Stimulated activated CD8-positive, alpha-beta memory T cell treated with anti-CD3 and anti-CD28 coated beads, Interleukin-15, amount 100 ng/mL, for 1 hour (primary cell): ENCODE results near the gene NEURL4.
A peak's percentile ranks its signal among the peaks of the same experiment; 100 is the strongest.
"Not testable (repeated sequence)": the region's sequence is repeated elsewhere in the genome, so short reads cannot be mapped to it uniquely, and the experiment has no call there.

Experiments
- DNase-seq: peaks from one replicate; pipeline ENCODE4 v3.0.0-alpha.2; 2020; ENCODE audit warnings: low read depth

Gene NEURL4

GRCh38 chr17:7328840-7329373 is at the start of gene NEURL4:
TSS of gene NEURL4 (minus strand) at chr17:7329335. CDS start at chr17:7329312, 23 bp downstream.
- DNase-seq, result no peak

DNA sequence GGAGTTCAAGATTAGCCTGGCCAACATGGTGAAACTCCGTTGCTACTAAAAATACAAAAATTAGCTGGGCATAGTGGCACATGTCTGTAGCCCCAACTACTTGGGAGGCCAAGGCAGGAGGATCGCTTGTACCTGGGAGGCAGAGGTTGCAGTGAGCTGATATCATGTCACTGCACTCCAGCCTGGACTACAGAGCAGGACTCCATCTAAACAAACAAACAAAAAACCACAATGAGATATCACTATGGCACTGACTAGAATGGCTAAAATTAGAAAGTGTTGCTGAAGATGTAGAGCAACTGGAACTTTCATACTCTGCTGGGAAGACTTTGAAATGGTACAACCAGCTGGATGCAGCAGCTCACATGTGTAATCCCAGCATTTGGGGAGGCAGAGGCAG is 45.2 kb upstream of the NEURL4 start:
- no peak for DNase-seq

DNA sequence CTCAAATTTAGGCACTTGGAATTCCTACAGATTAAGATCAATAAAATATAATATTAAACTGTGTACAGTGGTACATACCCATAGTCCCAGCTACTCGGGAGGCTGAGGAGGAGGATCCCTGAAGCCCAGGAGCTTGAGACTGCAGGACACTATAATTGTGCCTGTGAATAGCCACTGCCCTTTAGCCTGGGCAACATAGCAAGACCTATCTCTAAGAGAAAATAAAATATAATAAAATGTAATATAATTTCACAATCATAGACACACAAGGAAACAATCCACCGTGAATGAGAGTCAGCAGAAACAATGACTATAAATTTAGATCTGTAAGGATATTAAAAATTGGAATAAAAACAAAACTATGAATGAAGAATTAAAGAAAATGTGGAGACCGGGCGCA is 41.7 kb upstream of the NEURL4 start:
- DNase-seq, result no peak

DNA sequence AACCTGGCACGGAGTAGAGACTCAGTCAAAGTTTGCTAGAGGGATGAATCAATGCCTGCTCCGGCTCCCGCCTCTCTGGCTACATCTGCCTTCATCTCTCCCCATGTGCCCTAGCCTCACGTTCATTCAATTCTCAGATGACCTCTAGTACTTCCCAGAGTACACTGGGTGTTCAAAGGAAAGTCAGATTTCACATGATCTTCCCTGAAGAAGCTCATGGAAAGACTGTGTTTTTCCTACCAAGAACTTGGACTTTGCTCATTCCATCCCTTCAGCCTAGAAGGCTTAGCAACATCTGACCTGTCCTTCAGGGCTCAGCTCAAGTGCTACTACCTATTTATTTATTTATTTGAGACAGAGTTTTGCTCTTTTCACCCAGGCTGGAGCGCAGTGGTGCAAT is 40.7 kb upstream of the NEURL4 start:
- DNase-seq, result no peak

- not testable (repeated sequence) for DNase-seq
Observed at GRCh38 chr17:7368599-7368994, 39.5 kb upstream of the NEURL4 start.

GRCh38 chr17:7367918-7368598 is 38.9 kb upstream of the NEURL4 start:
- DNase-seq, result no peak

DNA sequence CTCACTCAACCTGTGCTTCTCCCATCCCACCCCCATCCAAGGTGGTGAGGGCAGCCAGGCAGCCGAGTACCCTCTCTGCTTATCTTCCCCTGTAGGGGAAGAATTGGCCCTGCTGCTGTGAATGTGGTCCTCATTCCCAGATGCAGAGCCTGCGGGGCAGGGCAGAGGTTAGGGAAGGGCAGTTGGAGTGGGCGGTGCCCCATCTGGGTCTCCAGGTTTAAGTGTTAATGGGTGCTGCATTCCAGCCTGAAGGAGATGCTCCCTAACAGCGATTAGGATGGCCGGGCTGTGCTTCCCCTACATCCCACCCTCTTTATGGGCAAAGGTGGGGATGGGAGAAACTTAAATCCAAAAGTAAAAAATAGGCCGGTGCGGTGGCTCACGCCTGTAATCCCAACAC is 37.9 kb upstream of the NEURL4 start:
- no peak for DNase-seq

GRCh38 chr17:7365963-7366362 is 36.8 kb upstream of the NEURL4 start:
- not testable (repeated sequence) for DNase-seq

DNA sequence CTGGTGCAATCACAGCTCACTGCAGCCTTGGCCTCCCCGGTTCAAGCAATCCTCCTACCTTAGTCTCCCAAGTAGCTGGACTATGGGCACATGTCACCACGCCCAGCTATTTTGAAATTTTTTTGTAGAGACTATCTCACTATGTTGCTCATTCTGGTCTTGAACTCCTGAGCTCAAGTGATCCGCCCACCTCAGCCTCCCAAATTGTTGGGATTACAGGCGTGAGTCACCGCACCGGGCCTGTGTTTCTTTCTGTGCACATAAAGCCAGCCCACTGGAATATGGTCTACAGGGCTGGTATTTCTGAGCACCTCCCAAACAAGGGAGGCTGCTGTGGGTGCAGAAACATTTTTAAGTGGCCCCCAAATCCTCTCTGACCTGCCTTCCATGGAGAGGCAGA is 34.2 kb upstream of the NEURL4 start:
- no peak for DNase-seq

GRCh38 chr17:7361906-7362305 is 32.8 kb upstream of the NEURL4 start:
- no peak for DNase-seq

GRCh38 chr17:7357381-7357780 is 28.2 kb upstream of the NEURL4 start:
- no peak for DNase-seq

- no peak for DNase-seq
Observed at GRCh38 chr17:7356756-7357155, 27.6 kb upstream of the NEURL4 start.

GRCh38 chr17:7356072-7356549 is 27.0 kb upstream of the NEURL4 start:
- peak; percentile 76 for DNase-seq

- no peak for DNase-seq
Observed at GRCh38 chr17:7355573-7355972, 26.4 kb upstream of the NEURL4 start.

DNA sequence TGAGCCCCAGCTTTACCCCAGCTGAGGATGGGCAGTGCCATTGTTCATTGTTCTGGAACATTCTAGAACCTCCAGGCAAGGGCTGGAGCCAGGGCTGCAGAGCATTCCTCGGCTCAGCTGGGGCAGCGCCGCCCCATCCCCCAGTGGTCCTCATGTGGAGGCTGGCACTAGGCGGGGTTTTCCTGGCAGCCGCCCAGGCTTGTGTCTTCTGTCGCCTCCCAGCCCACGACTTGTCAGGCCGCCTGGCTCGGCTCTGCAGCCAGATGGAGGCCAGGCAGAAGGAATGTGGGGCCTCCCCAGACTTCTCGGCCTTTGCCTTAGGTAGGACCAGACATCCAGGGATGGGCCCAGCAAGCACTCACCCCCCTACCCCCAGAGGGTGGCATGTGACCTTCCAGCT is 25.9 kb upstream of the NEURL4 start, which contains the start of gene TMEM95:
TSS of gene TMEM95 (plus strand) at position 104 of the 400 bp plus-strand sequence. CDS start at position 153, 49 bp downstream.
- DNase-seq, result no peak

- no peak for DNase-seq
Observed at GRCh38 chr17:7354262-7354843, 25.2 kb upstream of the NEURL4 start.

- no peak for DNase-seq
Observed at GRCh38 chr17:7352910-7353635, 23.9 kb upstream of the NEURL4 start.

- no peak for DNase-seq
Observed at GRCh38 chr17:7352503-7352889, 23.4 kb upstream of the NEURL4 start.

DNA sequence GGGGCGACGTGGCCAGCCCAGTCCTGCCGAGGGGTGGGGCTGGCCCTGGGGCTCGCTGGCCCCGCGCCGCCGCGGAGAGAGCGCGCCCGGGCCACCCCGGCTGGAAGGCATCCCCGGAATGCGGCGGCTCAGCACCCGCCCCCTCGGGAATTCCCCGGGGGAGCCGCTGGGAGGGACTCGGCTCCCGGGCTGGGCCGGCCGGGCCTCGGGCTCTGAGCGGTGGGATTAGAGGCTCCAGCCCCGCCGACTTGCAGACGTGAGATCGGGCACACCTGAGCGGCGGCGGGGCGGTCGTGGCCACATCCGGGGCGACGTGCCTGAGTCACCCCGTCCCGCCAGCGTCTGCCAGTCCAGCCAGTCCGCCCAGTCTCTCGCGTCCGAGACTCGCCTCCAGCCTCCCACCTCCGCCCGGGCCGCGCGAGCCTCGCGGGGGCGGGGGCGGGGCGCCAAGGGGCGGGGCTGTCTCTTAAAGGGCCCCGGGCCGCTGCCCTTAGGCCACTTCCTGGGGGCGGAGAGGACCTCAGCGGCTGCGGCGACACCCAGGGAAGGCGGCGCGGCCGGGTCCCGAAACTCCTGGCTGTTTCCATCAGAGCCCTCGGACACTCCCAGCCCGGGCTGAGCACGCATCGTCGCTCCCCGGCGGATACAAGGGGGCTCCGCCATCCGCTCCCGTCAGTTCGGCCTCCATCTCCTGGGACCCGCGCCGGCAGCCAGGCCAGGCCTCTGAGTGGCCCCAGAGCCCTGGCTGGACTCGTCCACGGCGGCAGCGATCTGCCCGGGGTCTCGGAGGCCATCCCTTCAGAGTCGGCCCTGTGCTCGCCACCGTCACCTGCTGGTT is 22.7 kb upstream of the NEURL4 start, which contains the start of gene KCTD11:
TSS of gene KCTD11 (plus strand) at position 498 of the 838 bp plus-strand sequence.
- peak; percentile 42 for DNase-seq

DNA sequence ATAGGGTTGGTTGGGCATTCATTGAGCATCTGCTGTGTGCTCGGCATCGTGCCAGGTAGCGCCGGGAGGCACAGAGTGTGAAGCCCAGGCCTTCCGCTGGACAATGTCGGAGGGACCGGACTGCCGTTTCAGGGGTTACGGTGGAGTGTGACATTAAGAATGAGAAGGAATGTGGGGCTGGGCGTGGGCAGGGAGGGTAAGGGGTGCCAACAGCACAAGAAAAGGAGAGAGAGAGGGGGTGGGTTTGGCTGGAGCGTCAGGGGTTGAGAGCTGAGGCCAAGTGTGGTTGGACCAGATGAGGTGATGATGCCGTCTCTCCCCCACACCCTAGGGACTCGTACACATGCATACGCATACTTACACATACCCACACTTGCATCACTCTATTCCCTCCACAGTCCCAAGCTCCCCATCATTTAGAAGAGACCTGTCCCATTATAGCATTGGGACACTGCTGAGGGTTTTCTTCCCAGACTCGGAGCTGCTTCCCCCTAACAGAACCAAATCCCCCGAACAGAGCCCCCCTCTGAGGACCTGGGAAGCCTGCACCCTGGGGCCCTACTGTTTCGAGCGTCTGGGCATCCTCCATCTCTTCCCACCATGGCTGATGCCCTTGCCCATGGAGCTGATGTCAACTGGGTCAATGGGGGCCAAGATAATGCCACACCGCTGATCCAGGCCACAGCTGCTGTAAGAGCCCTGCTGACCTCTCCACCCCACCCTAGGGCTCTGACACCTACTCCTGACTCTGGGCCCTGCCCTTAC is 19.5 kb upstream of the NEURL4 start:
- no peak for DNase-seq
